Fibroblast of skin of scalp (primary cell): ENCODE data around the gene SRGAP1. TPM values are rescaled to one million over a fixed set of nuclear protein-coding genes. Genes with fewer than 3 reads are reported as not detected.

Source experiments
- DNase-seq: peaks from one replicate; pipeline ENCODE4 v3.0.0-alpha.2; 2013
- polyA plus RNA-seq, 2 experiments: library from polyadenylated mRNA; unstranded; fragments of 120-200 nt; gene quantifications; one replicate each; pipeline ENCODE4 v1.2.1, GENCODE V29; 2013; ENCODE audit not compliant: insufficient read length in 2 of 2

Gene SRGAP1
- polyA plus RNA-seq (2013, experiment 1 of 2; ENCODE audit: insufficient read length): 5.8 TPM
- polyA plus RNA-seq (2013, experiment 2 of 2; ENCODE audit: insufficient read length): 6.2 TPM

GRCh38 chr12:63844391-63845341, at the start of gene SRGAP1:
Gene SRGAP1, plus strand, starts transcription at chr12:63844700. Its CDS starts 117 bp downstream, at chr12:63844817.
- peak; percentile 82 for DNase-seq

- no peak for DNase-seq
Observed at GRCh38 chr12:63795032-63795687, 49.3 kb upstream of the SRGAP1 start.

- DNase-seq: no peak
Observed at GRCh38 chr12:63795944-63796343, 48.6 kb upstream of the SRGAP1 start.

GRCh38 chr12:63802012-63802608, 42.4 kb upstream of the SRGAP1 start:
- DNase-seq: peak; percentile 47

GRCh38 chr12:63804746-63805145, 39.8 kb upstream of the SRGAP1 start:
- DNase-seq: peak; percentile 21

- no peak for DNase-seq
Observed at GRCh38 chr12:63805704-63806672, 38.5 kb upstream of the SRGAP1 start.

GRCh38 chr12:63808631-63809030, 35.9 kb upstream of the SRGAP1 start:
- peak; percentile 21 for DNase-seq

- DNase-seq: no peak
Observed at GRCh38 chr12:63809566-63809965, 34.9 kb upstream of the SRGAP1 start.

- DNase-seq: no peak
Observed at GRCh38 chr12:63811334-63811733, 33.2 kb upstream of the SRGAP1 start.

GRCh38 chr12:63811755-63812154, 32.7 kb upstream of the SRGAP1 start:
- DNase-seq: no peak

- DNase-seq: peak; percentile 30
Observed at GRCh38 chr12:63814146-63814772, 30.2 kb upstream of the SRGAP1 start.

GRCh38 chr12:63815482-63815852, 29.0 kb upstream of the SRGAP1 start:
- no peak for DNase-seq

- DNase-seq: no peak
Observed at GRCh38 chr12:63816031-63816430, 28.5 kb upstream of the SRGAP1 start.

GRCh38 chr12:63820427-63820826, 24.1 kb upstream of the SRGAP1 start:
- no peak for DNase-seq

- DNase-seq: peak; percentile 47
Observed at GRCh38 chr12:63821781-63822251, 22.7 kb upstream of the SRGAP1 start.

GRCh38 chr12:63822352-63822751, 22.1 kb upstream of the SRGAP1 start:
- peak; percentile 67 for DNase-seq

GRCh38 chr12:63823040-63823439, 21.5 kb upstream of the SRGAP1 start:
- DNase-seq: no peak

GRCh38 chr12:63826006-63826585, 18.4 kb upstream of the SRGAP1 start:
- peak; percentile 62 for DNase-seq

GRCh38 chr12:63828867-63829266, 15.6 kb upstream of the SRGAP1 start:
- DNase-seq: no peak

GRCh38 chr12:63836046-63836445, 8.5 kb upstream of the SRGAP1 start:
- no peak for DNase-seq

- no peak for DNase-seq
Observed at GRCh38 chr12:63836936-63837335, 7.6 kb upstream of the SRGAP1 start.
